ENCODE data around the gene FADS3. TPM values are rescaled to one million over a fixed set of nuclear protein-coding genes. Genes with fewer than 3 reads are reported as not detected.

The FADS3 gene
- total RNA-seq, 2 experiments from 2014 or later = 4.2 to 4.3 TPM

DNA sequence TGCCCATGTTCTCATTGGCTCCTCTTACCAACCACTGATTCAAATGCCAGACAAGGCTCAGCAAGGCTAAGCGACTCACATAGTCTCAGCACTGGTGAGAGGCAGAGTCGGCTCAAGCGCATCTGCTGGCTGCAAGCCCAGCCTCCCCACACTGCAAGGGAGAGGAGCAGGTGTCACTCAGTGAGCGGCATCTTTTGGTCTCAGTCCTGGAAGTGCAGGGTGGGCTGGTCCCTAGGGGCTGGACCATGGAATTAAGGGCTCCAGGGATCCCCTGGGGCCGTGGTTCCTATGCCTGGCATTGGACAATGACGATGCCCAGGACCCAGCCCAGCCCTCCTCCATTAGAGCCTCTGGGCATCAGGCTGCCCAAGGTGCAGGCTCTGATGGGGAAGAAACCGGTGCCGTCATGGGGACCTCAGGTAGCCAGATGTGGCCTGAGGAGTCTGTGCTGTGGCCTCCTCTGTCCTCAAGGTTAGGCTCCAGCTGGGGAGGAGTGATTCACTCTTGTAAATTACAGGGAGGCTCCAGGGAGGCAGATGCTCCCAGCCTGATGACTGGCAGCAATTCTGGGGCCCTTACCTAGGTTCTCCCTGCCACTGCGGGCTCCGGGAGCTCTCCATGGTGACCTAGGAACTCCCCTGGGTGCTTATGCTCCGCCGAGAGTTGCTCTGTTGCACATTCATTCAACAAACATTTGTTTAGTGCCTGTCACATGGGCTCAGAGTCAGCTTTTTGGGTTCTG, 35.2 kb downstream of the FADS3 start:
- Mint-ChIP-seq H3K27ac (no peak overlapping the region), H3K4me1 (ENCODE audit: low read depth) (no peaks in the 10 kb centered on the region), H3K36me3 (ENCODE audit: low read depth) (no peaks in the 10 kb centered on the region), H3K9me3 (no peaks in the 10 kb centered on the region), H3K27me3 (ENCODE audit: low read depth) (no peaks in the 10 kb centered on the region), H3K4me3 (no peak overlapping the region)
- CTCF ChIA-PET = no interaction called here
- intact Hi-C loops (cut with micrococcal nuclease) = no loop called here
- DNase-seq = no peak

DNA sequence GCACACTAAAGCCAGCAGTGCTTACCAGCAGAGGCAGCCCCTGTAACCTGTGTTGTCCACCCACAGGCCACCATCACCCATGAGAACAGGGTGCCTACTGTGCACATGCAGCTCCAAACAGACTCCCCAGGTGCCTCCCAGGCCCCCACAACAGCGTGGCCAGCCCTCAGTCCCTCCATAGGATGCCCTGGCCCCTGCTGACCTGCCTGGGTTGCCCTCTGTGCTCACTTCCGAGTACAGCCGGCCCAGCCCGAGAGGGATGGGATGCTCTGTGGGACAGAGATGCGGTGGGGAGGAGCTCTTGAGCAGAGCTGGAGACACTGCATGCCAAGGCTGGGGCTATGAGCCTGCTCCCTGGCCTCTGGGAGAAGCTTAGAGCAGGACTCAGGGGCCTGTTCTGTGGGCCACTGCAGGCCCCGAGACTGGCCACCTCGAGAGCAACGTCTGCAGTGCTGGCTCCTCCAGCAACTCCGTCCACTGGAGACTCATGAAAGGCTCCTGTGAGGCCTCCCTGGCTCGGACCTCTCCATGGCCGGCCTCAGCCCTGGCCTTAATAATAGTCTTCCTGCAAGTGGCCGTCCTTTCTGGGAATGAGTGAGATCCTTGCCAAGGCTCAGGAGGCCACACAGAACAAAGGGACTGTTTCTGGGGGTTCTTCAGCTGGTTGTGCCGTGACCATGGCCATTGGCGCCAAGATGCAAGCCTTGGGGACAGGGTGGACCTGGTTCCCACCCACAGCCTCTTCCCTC, 36.2 kb downstream of the FADS3 start:
- no peaks in the 10 kb centered on the region for H3K27me3 Mint-ChIP-seq (ENCODE audit: low read depth)

DNA sequence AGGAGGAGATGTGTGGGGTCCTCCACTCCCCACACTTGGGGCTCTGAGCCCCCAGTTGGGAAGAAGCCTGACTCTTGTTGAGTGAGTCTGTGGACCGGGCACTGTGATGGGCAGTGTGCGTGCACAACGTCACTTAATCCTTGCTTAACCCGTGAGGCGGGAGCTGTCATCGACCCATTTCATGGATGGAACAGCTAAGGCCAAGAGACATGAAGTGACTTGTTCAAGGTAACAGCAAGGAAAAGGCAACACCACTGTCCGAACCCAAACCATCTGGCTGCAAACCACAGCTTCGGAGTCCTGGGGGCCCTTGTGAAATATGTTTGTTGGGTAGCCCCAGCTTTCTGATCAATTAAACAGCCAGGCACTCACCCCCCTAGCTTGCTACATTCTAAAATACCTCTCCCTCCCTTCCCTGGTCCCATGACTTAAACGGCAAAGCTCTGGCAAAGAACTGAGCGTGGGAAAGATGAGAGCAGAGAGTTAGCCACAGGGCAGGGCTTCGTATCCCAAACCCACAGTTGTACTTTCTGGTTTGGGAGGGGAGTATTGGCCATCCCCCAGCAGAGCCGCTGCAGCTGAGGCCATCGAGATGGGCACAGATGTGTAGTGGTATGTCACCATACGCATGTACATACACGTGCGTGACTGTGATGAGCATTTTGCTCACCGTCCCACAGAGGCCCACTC, 37.0 kb downstream of the FADS3 start:
- Mint-ChIP-seq H3K27ac (no peak overlapping the region), H3K9me3 (no peaks in the 10 kb centered on the region), H3K27me3 (ENCODE audit: low read depth) (no peaks in the 10 kb centered on the region), H3K36me3 (ENCODE audit: low read depth) (no peaks in the 10 kb centered on the region), H3K4me3 (no peak overlapping the region), H3K4me1 (ENCODE audit: low read depth) (no peaks in the 10 kb centered on the region)
- CTCF ChIA-PET = interaction anchor here (1.1 kb wide), 1 partner anchor 56 kb away, joined by 5 read pairs; no protein-coding TSS in a partner anchor
- intact Hi-C loops (cut with micrococcal nuclease) = no loop called here
- DNase-seq = no peak

More for the DNA sequence above, 36.2 kb downstream of the FADS3 start:
- no peaks in the 10 kb centered on the region for H3K9me3 Mint-ChIP-seq
- no peak for DNase-seq
- CTCF ChIA-PET = interaction anchor here (1.1 kb wide), 1 partner anchor 57 kb away, joined by 5 read pairs; no protein-coding TSS in a partner anchor
- no peaks in the 10 kb centered on the region for H3K4me1 Mint-ChIP-seq (ENCODE audit: low read depth)
- intact Hi-C loops (cut with micrococcal nuclease) = no loop called here
- no peak overlapping the region for H3K4me3 Mint-ChIP-seq
- H3K36me3 Mint-ChIP-seq (ENCODE audit: low read depth) = no peaks in the 10 kb centered on the region
- no peak overlapping the region for H3K27ac Mint-ChIP-seq

DNA sequence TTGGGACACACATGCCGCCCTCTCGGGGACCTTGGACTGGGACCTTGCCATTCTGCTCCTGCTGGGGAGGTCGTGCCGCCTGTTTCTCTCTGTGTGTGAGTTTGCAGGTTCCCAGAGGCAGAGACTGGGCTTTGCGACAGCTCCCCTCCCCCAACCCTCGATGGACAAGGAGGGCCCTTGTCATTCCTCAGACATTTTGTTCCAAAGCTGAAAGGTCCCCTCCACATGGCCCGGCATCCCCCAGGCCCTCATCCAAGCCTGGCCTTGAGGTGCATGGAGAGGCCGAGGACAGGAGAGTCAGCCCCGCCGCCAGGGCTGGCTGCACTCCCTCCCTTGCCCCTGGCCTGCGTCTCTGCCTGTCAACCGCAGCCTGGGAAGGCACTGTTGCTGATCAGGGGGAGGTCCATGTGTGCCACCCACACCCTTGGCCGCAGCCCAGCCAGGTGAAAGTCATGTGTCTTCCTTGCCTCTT, 37.6 kb downstream of the FADS3 start:
- no peak for DNase-seq
- H3K4me1 Mint-ChIP-seq (ENCODE audit: low read depth) = no peaks in the 10 kb centered on the region
- no peak overlapping the region for H3K4me3 Mint-ChIP-seq
- no peaks in the 10 kb centered on the region for H3K9me3 Mint-ChIP-seq
- no peaks in the 10 kb centered on the region for H3K36me3 Mint-ChIP-seq (ENCODE audit: low read depth)
- H3K27me3 Mint-ChIP-seq (ENCODE audit: low read depth) = no peaks in the 10 kb centered on the region
- H3K27ac Mint-ChIP-seq = no peak overlapping the region
- CTCF ChIA-PET = interaction anchor here (1.1 kb wide), 1 partner anchor 56 kb away, joined by 5 read pairs; no protein-coding TSS in a partner anchor
- intact Hi-C loops (cut with micrococcal nuclease) = no loop called here

DNA sequence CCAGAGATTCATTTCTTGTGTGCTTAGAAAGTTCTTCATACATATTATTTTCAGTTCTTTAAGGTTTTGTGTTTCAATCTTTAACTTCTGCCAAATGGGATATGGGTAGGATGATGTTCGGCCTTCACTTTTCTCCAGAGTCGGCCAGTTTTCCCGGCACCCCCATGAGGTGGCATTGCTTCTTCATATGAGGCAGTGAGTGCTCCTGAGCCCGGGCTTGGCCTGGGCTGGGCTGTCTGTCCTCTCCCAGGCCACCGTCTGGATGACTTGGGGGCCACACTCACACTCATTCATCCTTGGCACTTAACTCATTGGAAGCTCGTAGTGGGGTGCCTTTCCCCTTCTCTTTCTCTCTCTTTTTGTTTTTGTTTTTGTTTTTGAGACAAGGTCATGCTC, 39.4 kb downstream of the FADS3 start:
- DNase-seq = no peak
- Mint-ChIP-seq H3K9me3 (no peaks in the 10 kb centered on the region), H3K27me3 (ENCODE audit: low read depth) (no peaks in the 10 kb centered on the region), H3K4me1 (ENCODE audit: low read depth) (no peaks in the 10 kb centered on the region), H3K4me3 (no peak overlapping the region), H3K27ac (no peak overlapping the region), H3K36me3 (ENCODE audit: low read depth) (no peaks in the 10 kb centered on the region)
- CTCF ChIA-PET = no interaction called here
- intact Hi-C loops (cut with micrococcal nuclease) = no loop called here

DNA sequence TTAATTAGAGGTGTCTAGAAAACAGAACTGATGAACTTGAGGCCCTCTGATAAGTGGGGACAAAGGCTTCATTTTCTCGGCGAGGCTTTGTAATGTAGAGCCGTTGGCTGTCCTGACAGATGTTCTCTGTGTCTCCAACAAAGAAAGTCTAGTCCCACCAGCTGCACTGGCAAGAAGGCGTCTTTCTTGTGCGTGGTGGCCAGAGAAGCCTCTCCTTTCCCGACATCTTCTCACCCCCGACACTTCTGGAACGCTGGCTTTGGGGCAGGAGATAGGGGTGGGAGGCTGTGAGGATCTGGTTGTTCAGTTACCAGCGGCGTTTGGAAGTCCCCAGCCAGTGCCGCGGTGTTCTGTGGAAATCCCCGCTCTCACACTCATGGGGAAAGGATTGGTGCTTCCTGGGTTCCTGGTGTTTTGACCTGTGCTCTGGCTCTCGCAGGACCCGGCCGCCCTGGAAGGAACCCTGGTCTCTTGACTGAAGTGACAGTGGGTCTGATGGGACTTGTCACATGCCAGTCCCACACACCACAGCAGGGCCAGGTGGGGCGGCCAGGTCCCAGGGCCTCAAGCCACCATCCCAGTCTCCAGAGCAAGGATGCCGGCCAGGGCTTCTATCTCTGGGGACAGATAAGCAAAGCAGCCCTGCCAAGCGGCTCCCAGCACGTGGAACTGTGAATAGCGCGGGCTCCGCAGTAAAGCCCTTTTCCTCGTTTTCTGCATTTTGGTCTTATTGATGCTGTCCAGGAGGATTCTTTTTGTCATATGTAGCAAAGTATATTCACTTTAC, 40.0 kb downstream of the FADS3 start:
- intact Hi-C loops (cut with micrococcal nuclease) = no loop called here
- CTCF ChIA-PET = no interaction called here
- Mint-ChIP-seq H3K4me1 (ENCODE audit: low read depth) (no peaks in the 10 kb centered on the region), H3K9me3 (no peaks in the 10 kb centered on the region), H3K27me3 (ENCODE audit: low read depth) (no peaks in the 10 kb centered on the region), H3K36me3 (ENCODE audit: low read depth) (no peaks in the 10 kb centered on the region), H3K4me3 (no peak overlapping the region), H3K27ac (no peak overlapping the region)
- DNase-seq = no peak

DNA sequence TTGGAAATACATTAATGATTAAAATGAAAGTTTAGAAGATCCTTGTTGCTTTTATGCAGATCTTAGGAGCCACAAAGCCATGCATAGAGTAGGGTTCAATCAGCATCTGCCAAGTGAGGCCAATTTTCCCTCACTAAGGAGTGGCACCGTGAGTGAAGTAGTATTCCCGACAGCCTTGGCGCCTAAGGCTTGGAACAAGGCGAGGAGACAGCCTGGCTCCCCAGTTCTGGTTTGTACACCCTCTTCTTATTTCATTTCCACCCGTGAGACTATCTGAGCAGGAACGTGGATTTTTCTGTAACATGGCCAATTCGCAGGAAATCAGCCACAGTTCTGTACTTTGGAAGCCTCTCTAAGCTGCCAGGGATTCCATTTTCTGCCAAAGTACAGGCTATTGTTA, 40.7 kb downstream of the FADS3 start:
- Mint-ChIP-seq H3K27me3 (ENCODE audit: low read depth) (no peaks in the 10 kb centered on the region), H3K9me3 (no peaks in the 10 kb centered on the region), H3K4me1 (ENCODE audit: low read depth) (no peaks in the 10 kb centered on the region), H3K36me3 (ENCODE audit: low read depth) (no peaks in the 10 kb centered on the region), H3K4me3 (no peak overlapping the region), H3K27ac (no peak overlapping the region)
- DNase-seq = no peak
- CTCF ChIA-PET = no interaction called here
- intact Hi-C loops (cut with micrococcal nuclease) = no loop called here

DNA sequence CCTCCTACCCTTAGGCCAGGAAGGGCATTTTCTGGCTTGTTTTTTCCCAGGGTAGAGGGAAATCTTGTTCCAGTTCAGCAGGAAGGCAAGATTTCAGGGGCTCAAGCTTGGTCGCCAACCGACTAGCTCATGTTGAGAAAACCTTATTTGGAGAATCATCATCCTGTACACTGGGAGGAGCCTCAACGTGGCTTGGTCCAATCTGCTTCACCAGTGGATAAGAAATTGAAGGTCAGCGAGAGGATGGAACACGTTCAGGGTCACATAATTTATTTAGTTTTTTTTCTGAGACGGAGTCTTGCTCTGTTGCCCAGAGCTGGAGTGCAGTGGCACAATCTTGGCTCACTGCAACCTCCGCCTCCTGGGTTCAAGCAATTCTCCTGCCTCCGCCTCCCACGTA, 42.7 kb downstream of the FADS3 start:
- Mint-ChIP-seq H3K4me1 (ENCODE audit: low read depth) (no peaks in the 10 kb centered on the region), H3K4me3 (no peak overlapping the region), H3K36me3 (ENCODE audit: low read depth) (no peaks in the 10 kb centered on the region), H3K27ac (no peak overlapping the region), H3K9me3 (no peaks in the 10 kb centered on the region), H3K27me3 (ENCODE audit: low read depth) (no peaks in the 10 kb centered on the region)
- DNase-seq = no peak
- CTCF ChIA-PET = interaction anchor here (0.6 to 1.0 kb wide), 2 partner anchors 50 to 575 kb away, joined by 4 to 5 read pairs; no protein-coding TSS in a partner anchor
- intact Hi-C loops (cut with micrococcal nuclease) = no loop called here

DNA sequence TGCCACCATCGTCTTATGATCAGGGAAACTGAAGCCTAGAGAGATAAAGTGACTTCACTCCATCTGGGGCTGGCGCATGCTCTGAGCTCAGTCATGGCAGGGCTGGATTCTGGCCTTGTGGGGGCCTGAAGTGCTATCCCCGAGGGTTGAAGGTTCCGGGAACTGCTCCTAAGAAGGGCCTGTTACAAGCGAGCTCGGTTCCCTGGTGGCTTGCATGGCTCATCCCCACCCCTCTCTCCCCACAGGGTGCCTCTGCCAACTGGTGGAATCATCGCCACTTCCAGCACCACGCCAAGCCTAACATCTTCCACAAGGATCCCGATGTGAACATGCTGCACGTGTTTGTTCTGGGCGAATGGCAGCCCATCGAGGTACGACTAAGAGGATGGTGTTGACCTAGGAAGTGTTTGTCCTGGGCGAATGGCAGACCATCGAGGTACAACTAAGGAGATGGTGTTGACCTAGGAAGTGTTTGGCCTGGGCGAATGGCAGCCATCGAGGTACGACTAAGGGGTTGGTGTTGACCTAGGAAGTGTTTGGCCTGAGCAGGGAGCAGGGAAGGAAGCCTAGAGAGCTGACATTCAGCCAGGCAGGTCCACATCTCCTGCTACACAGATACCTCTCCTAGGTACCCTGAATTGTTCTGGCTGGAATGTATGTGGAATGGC, 43.3 kb downstream of the FADS3 start:
- Mint-ChIP-seq H3K36me3 (ENCODE audit: low read depth) (peaks cover 1% of the 10 kb centered on the region), H3K4me3 (no peak overlapping the region), H3K27me3 (ENCODE audit: low read depth) (no peaks in the 10 kb centered on the region), H3K9me3 (no peaks in the 10 kb centered on the region), H3K27ac (no peak overlapping the region), H3K4me1 (ENCODE audit: low read depth) (no peaks in the 10 kb centered on the region)
- DNase-seq = no peak
- CTCF ChIA-PET = interaction anchor here (0.6 to 1.0 kb wide), 2 partner anchors 51 to 576 kb away, joined by 4 to 5 read pairs; no protein-coding TSS in a partner anchor
- intact Hi-C loops (cut with micrococcal nuclease) = no loop called here

DNA sequence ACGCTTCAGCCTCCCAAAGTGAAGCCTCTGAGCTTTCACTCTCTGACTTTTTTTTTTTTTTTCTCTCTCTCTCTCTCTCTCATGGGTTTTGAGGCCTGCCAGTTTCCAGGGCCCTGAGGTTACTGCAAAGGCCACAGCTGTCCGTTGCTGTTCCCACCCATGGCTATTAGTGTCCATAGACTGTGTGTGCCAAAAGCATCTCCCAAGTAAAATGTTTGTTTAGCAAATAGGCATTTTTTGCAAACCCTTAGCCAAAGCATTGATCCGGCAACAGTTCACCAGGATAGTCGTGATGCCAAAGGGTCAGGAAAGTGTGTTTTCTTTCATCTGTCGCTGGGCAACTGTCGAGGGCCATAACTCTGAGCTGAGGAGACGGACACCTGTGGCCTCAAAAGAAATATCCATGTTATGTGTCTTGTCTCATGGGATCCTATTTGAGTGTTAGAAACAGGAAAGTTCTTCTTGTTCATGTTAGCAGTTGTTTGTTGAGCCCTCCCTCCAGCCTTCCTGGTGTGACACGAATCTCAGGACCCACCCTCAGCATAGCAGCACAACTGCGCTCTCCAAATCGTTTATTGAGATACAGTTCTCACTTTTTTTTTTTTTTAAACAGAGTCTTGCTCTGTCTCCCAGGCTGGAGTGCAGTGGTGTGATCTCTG, 44.9 kb downstream of the FADS3 start:
- DNase-seq = no peak
- intact Hi-C loops (cut with micrococcal nuclease) = no loop called here
- Mint-ChIP-seq H3K27ac (no peak overlapping the region), H3K27me3 (ENCODE audit: low read depth) (no peaks in the 10 kb centered on the region), H3K36me3 (ENCODE audit: low read depth) (peaks cover 4% of the 10 kb centered on the region), H3K4me3 (no peak overlapping the region), H3K4me1 (ENCODE audit: low read depth) (no peaks in the 10 kb centered on the region), H3K9me3 (no peaks in the 10 kb centered on the region)
- CTCF ChIA-PET = no interaction called here

DNA sequence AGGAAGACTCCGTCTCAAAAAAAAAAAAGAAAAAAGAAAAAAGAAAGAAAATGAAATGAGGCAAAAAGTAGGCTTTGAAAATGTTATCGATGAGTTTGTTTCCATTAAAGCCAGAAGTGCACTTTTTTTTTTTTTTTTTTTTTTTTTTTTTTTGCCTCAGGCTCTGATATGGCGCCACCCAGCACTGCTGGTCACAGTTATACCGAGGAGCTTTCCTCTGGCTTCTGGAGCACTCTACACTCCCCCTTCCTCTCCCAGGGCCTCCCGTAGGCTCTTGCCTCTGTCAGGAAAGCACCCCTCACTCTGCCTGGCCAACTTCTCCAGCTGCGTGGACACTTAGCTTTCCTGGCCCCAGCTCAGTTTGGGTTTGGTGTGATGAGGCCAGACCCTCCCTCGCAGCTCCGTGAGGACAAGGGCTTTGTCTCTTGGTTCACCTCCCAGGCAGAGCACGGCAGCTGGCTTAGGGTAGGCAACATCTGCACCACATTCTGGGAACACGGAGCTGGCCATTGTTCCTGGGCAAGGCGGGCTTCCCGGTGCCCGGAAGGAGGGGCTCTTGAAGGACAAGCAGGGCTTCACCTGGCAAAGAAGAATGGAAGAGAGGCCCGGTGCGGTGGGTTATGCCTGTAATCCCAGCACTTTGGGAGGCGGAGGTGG, 46.3 kb downstream of the FADS3 start:
- intact Hi-C loops (cut with micrococcal nuclease) = no loop called here
- CTCF ChIA-PET = interaction anchor here (0.9 to 1.0 kb wide), 2 partner anchors 30 to 57 kb away, joined by 3 read pairs; no protein-coding TSS in a partner anchor
- Mint-ChIP-seq H3K27ac (no peak overlapping the region), H3K36me3 (ENCODE audit: low read depth) (peaks cover 10% of the 10 kb centered on the region), H3K9me3 (no peaks in the 10 kb centered on the region), H3K4me3 (no peak overlapping the region), H3K4me1 (ENCODE audit: low read depth) (no peaks in the 10 kb centered on the region), H3K27me3 (ENCODE audit: low read depth) (no peaks in the 10 kb centered on the region)
- DNase-seq = no peak

Data from activated naive CD4-positive, alpha-beta T cell treated with anti-CD3 and anti-CD28 coated beads for 36 hours (primary cell).